DND-41 (cell line): ENCODE data around the gene PRXL2B.

Source experiments
- EZH2 ChIP-seq: IDR thresholded peaks from 3 replicates; pipeline ENCODE4 v1.6.1; 2012; ENCODE audit warnings: borderline replicate concordance, low read depth, mild to moderate bottlenecking, moderate library complexity, low read length, inconsistent platforms; ENCODE audit not compliant: severe bottlenecking
- TF ChIP-seq, protein P1 (sequence below): IDR thresholded peaks from 2 replicates; pipeline ENCODE4 v1.5.1; 2012; ENCODE audit warnings: borderline replicate concordance, low read length, moderate library complexity, mild to moderate bottlenecking; ENCODE audit not compliant: poor library complexity, severe bottlenecking; ENCODE audit errors: extremely low read depth

GRCh38 chr1:2580691-2581090, 5.9 kb upstream of the PRXL2B start:
- TF ChIP-seq, protein P1, sequence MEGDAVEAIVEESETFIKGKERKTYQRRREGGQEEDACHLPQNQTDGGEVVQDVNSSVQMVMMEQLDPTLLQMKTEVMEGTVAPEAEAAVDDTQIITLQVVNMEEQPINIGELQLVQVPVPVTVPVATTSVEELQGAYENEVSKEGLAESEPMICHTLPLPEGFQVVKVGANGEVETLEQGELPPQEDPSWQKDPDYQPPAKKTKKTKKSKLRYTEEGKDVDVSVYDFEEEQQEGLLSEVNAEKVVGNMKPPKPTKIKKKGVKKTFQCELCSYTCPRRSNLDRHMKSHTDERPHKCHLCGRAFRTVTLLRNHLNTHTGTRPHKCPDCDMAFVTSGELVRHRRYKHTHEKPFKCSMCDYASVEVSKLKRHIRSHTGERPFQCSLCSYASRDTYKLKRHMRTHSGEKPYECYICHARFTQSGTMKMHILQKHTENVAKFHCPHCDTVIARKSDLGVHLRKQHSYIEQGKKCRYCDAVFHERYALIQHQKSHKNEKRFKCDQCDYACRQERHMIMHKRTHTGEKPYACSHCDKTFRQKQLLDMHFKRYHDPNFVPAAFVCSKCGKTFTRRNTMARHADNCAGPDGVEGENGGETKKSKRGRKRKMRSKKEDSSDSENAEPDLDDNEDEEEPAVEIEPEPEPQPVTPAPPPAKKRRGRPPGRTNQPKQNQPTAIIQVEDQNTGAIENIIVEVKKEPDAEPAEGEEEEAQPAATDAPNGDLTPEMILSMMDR, result no peak
- TF ChIP-seq EZH2, result no peak
